Stomach (tissue), 9 donors: Measurements from ENCODE around the gene KLF15. TPM values are rescaled to one million over a fixed set of nuclear protein-coding genes. Genes with fewer than 3 reads are reported as not detected.
A peak's percentile ranks its signal among the peaks of the same experiment; 100 is the strongest.

Experiments used
- DNase-seq, 2 donors: peaks; one replicate each; pipeline versions ENCODE4 v3.0.0 to v3.0.0-alpha.2; 2013 to 2019
- H3K27ac ChIP-seq, 5 donors: fragments of 200-600 bp in 4 of 5; sonication (generic) in 4 of 5; one replicate each; pipeline ENCODE4 v1.5.1; 2013 to 2019; ENCODE audit warnings: mild to moderate bottlenecking in 1 of 5, moderate library complexity in 1 of 5
- H3K27me3 ChIP-seq, 3 donors: fragments of 200-600 bp; sonication (generic); one replicate each; pipeline ENCODE4 v1.5.1; 2017 to 2019; ENCODE audit warnings: mixed run types in 1 of 3
- H3K36me3 ChIP-seq, 4 donors: fragments of 200-600 bp; sonication (generic); 1 replicate in 3 of 4; 2 replicates in 1 of 4; pipeline ENCODE4 v1.5.1; 2016 to 2019
- H3K4me1 ChIP-seq, 4 donors: fragments of 200-600 bp; sonication (generic); one replicate each; pipeline ENCODE4 v1.5.1; 2016 to 2019
- H3K4me3 ChIP-seq, 4 donors: fragments of 200-600 bp; sonication (generic) in 3 of 4; one replicate each; pipeline ENCODE4 v1.5.1; 2016 to 2019; ENCODE audit warnings: mild to moderate bottlenecking in 1 of 4
- H3K9me3 ChIP-seq, 4 donors: fragments of 200-600 bp; sonication (generic); one replicate each; pipeline ENCODE4 v1.5.1; 2016 to 2019
- CTCF ChIP-seq, 7 experiments: fragments of 450-650 bp in 4 of 7; fragments of 200-600 bp in 3 of 7; sonication (generic) in 3 of 7; IDR thresholded peaks; one replicate each; pipeline ENCODE4 v1.5.1; 2016 to 2019; ENCODE audit warnings: antibody characterized with exemption in 7 of 7, control low read depth in 2 of 7, mild to moderate bottlenecking in 1 of 7
- EP300 ChIP-seq: sonication (generic); formaldehyde crosslinking; IDR thresholded peaks from one replicate; pipeline ENCODE4 v1.6.1; 2017; ENCODE audit warnings: antibody characterized with exemption
- POLR2A ChIP-seq, 4 donors: fragments of 450-650 bp; IDR thresholded peaks; one replicate each; pipeline ENCODE4 v1.6.1; 2016; ENCODE audit warnings: antibody characterized with exemption in 4 of 4, control low read depth in 2 of 4, mild to moderate bottlenecking in 1 of 4, moderate library complexity in 1 of 4
- POLR2AphosphoS5 ChIP-seq, 3 donors: sonication (generic); formaldehyde crosslinking; IDR thresholded peaks; one replicate each; pipeline ENCODE4 v1.6.1; 2016; ENCODE audit warnings: antibody characterized with exemption in 3 of 3
- WGBS, 5 donors: extraction: QIAGEN DNeasy Blood & Tissue Kit in 3 of 5; methylation state at CpG; one replicate each; pipeline versions ENCODE4 v1.1.5 to v1.1.7; 2013 to 2018; 5-methylcytosine and 5-hydroxymethylcytosine counted together
- intact Hi-C: fragments of 100-400 bp; cut with DNase I; formaldehyde crosslinking; loops from one replicate; pipeline ENCODE4 v1.15.1; 2023; ENCODE audit warnings: low total_unique reads
- polyA plus RNA-seq, 3 donors: library from polyadenylated mRNA; stranded (reverse); fragments of 200-250 nt; gene quantifications; one replicate each; pipeline ENCODE4 v1.2.3, GENCODE V29; 2013
- total RNA-seq, 5 donors: library from RNA; depleted of rRNA; stranded (reverse); fragments of >200 nt; gene quantifications; one replicate each; pipeline versions ENCODE4 v1.1.0 to v1.2.3, GENCODE V29; 2014 to 2016
- donor health status: healthy with polysubstance abuse.
- donor health status: Bipolar disorder and iron deficiency.
- donor health status: healthy.

The KLF15 gene
- total and polyA plus RNA-seq, 8 donors = 4.6 to 82.9 (median 19.1) TPM

GRCh38 chr3:126341755-126342150 is 15.5 kb downstream of the KLF15 start:
- H3K4me3 ChIP-seq = no peak overlapping the region
- no peak for DNase-seq
- H3K36me3 ChIP-seq = peaks cover 8 to 43% (median 28%) of the 10 kb centered on the region in 4 donors
- no peak for TF ChIP-seq EP300
- TF ChIP-seq POLR2A (IDR thresholded peaks at IDR 0.05) = no peak
- no peak for TF ChIP-seq CTCF (IDR thresholded peaks at IDR 0.05)
- no peak for TF ChIP-seq POLR2AphosphoS5 (IDR thresholded peaks at IDR 0.05)
- no peaks in the 10 kb centered on the region for H3K9me3 ChIP-seq
- no peak overlapping the region for H3K27ac ChIP-seq
- WGBS, 5 donors = 85 to 89% (median 87%) methylated on average over 5 to 7 of the region's 7 CpGs
- intact Hi-C loops = no loop called here
- H3K4me1 ChIP-seq = peaks cover 0 to 43% (median 19%) of the 10 kb centered on the region in 4 donors
- no peaks in the 10 kb centered on the region for H3K27me3 ChIP-seq

- H3K27ac ChIP-seq = no peak overlapping the region
- peaks cover 0 to 37% (median 16%) of the 10 kb centered on the region in 4 donors for H3K4me1 ChIP-seq
- no peaks in the 10 kb centered on the region for H3K9me3 ChIP-seq
- DNase-seq = no peak
- 80 to 86% (median 84%) methylated on average over 19 of the region's 19 CpGs for WGBS, 5 donors
- no peaks in the 10 kb centered on the region for H3K27me3 ChIP-seq
- intact Hi-C loops = no loop called here
- H3K36me3 ChIP-seq = peaks cover 8 to 37% (median 22%) of the 10 kb centered on the region in 4 donors
- TF ChIP-seq CTCF (IDR thresholded peaks at IDR 0.05) = no peak
- no peak overlapping the region for H3K4me3 ChIP-seq
These were observed 16.1 kb downstream of the KLF15 start for GRCh38 chr3:126340943-126341754.

GRCh38 chr3:126340596-126340942 is 16.6 kb downstream of the KLF15 start:
- WGBS, 5 donors = 77 to 86% (median 83%) methylated on average over 3 of the region's 3 CpGs
- no peak overlapping the region for H3K4me3 ChIP-seq
- no peaks in the 10 kb centered on the region for H3K27me3 ChIP-seq
- H3K9me3 ChIP-seq = no peaks in the 10 kb centered on the region
- no peak for DNase-seq
- peaks cover 4 to 31% (median 16%) of the 10 kb centered on the region in 4 donors for H3K36me3 ChIP-seq
- intact Hi-C loops = no loop called here
- H3K27ac ChIP-seq = no peak overlapping the region
- peaks cover 0 to 33% (median 15%) of the 10 kb centered on the region in 4 donors for H3K4me1 ChIP-seq
- TF ChIP-seq CTCF (IDR thresholded peaks at IDR 0.05) (no peak), POLR2AphosphoS5 (IDR thresholded peaks at IDR 0.05) (no peak), EP300 (no peak), POLR2A (IDR thresholded peaks at IDR 0.05) (no peak)

GRCh38 chr3:126340081-126340511 is 17.1 kb downstream of the KLF15 start:
- intact Hi-C loops = no loop called here
- WGBS, 5 donors = 36 to 67% (median 47%) methylated on average over 4 of the region's 4 CpGs
- DNase-seq = peak in 1 of 2 donors; percentile 41

More at GRCh38 chr3:126340081-126340511, 17.1 kb downstream of the KLF15 start:
- TF ChIP-seq EP300 (no peak), POLR2AphosphoS5 (IDR thresholded peaks at IDR 0.05) (no peak), CTCF (IDR thresholded peaks at IDR 0.05) (no peak)
- H3K4me1 ChIP-seq = peaks cover 0 to 29% (median 15%) of the 10 kb centered on the region in 4 donors
- peak overlapping the region in 1 of 5 donors; percentile 39 for H3K27ac ChIP-seq
- no peaks in the 10 kb centered on the region for H3K9me3 ChIP-seq
- no peaks in the 10 kb centered on the region for H3K27me3 ChIP-seq
- no peak overlapping the region for H3K4me3 ChIP-seq
- H3K36me3 ChIP-seq = peaks cover 4 to 27% (median 13%) of the 10 kb centered on the region in 4 donors
